Measurements from ENCODE around the gene FIGN.

The FIGN gene

GRCh38 chr2:163662141-163662780 is 73.5 kb downstream of the FIGN start:
- DNase-seq (ENCODE audit: low spot score) = no peak

- DNase-seq (ENCODE audit: low spot score) = no peak
These were observed 76.6 kb downstream of the FIGN start for GRCh38 chr2:163659224-163659623.

GRCh38 chr2:163658556-163658955 is 77.3 kb downstream of the FIGN start:
- no peak for DNase-seq (ENCODE audit: low spot score)

- DNase-seq (ENCODE audit: low spot score) = no peak
These were observed 78.5 kb downstream of the FIGN start for GRCh38 chr2:163657281-163657656.

GRCh38 chr2:163656622-163657280 is 79.1 kb downstream of the FIGN start:
- no peak for DNase-seq (ENCODE audit: low spot score)

- no peak for DNase-seq (ENCODE audit: low spot score)
These were observed 80.1 kb downstream of the FIGN start for GRCh38 chr2:163655667-163656066.

GRCh38 chr2:163652751-163653150 is 83.1 kb downstream of the FIGN start:
- no peak for DNase-seq (ENCODE audit: low spot score)

- DNase-seq (ENCODE audit: low spot score) = no peak
These were observed 86.7 kb downstream of the FIGN start for GRCh38 chr2:163649080-163649479.

- no peak for DNase-seq (ENCODE audit: low spot score)
These were observed 88.5 kb downstream of the FIGN start for GRCh38 chr2:163647300-163647699.

GRCh38 chr2:163646687-163647086 is 89.1 kb downstream of the FIGN start:
- no peak for DNase-seq (ENCODE audit: low spot score)

- no peak for DNase-seq (ENCODE audit: low spot score)
These were observed 91.6 kb downstream of the FIGN start for GRCh38 chr2:163644238-163644637.

GRCh38 chr2:163641986-163642385 is 93.8 kb downstream of the FIGN start:
- DNase-seq (ENCODE audit: low spot score) = no peak

- DNase-seq (ENCODE audit: low spot score) = no peak
These were observed 95.1 kb downstream of the FIGN start for GRCh38 chr2:163640542-163641193.

- no peak for DNase-seq (ENCODE audit: low spot score)
These were observed 97.9 kb downstream of the FIGN start for GRCh38 chr2:163637871-163638270.

GRCh38 chr2:163633291-163633690 is 102.5 kb downstream of the FIGN start:
- no peak for DNase-seq (ENCODE audit: low spot score)

- DNase-seq (ENCODE audit: low spot score) = no peak
These were observed 105.0 kb downstream of the FIGN start for GRCh38 chr2:163630836-163631235.

- DNase-seq (ENCODE audit: low spot score) = no peak
These were observed 109.1 kb downstream of the FIGN start for GRCh38 chr2:163626639-163627109.

- DNase-seq (ENCODE audit: low spot score) = no peak
These were observed 109.6 kb downstream of the FIGN start for GRCh38 chr2:163626208-163626607.

GRCh38 chr2:163625632-163626031 is 110.2 kb downstream of the FIGN start:
- DNase-seq (ENCODE audit: low spot score) = no peak

- no peak for DNase-seq (ENCODE audit: low spot score)
These were observed 114.3 kb downstream of the FIGN start for GRCh38 chr2:163621445-163622004.

GRCh38 chr2:163617517-163617916 is 118.3 kb downstream of the FIGN start:
- DNase-seq (ENCODE audit: low spot score) = no peak

- no peak for DNase-seq (ENCODE audit: low spot score)
These were observed 122.5 kb downstream of the FIGN start for GRCh38 chr2:163613266-163613731.

GRCh38 chr2:163612332-163612731 is 123.5 kb downstream of the FIGN start:
- no peak for DNase-seq (ENCODE audit: low spot score)

Data from left forelimb (tissue), 1 donor.